T-helper 2 cell treated with Interferon-gamma antibody and Interleukin-4, amounts not matched to agents 5 μg/mL and 100 μg/mL, for 36 hours (primary cell): Measurements from ENCODE around the gene SLC16A6.
"Not testable (repeated sequence)": the region's sequence is repeated elsewhere in the genome, so short reads cannot be mapped to it uniquely, and the experiment has no call there.

ENCODE experiments used
- DNase-seq: peaks from one replicate; pipeline ENCODE4 v3.0.0; 2021; ENCODE audit warnings: low spot score
- H3K27ac Mint-ChIP-seq: one replicate; pipeline ENCODE4 v1.8.0; 2021; ENCODE audit warnings: mild to moderate bottlenecking, mixed read lengths
- H3K27me3 Mint-ChIP-seq: one replicate; pipeline ENCODE4 v1.8.0; 2021; ENCODE audit warnings: low read depth, mixed read lengths
- H3K36me3 Mint-ChIP-seq: one replicate; pipeline ENCODE4 v1.8.0; 2021; ENCODE audit warnings: low read depth, mixed read lengths
- H3K4me1 Mint-ChIP-seq: one replicate; pipeline ENCODE4 v1.8.0; 2021; ENCODE audit warnings: low read depth, mixed read lengths
- H3K4me3 Mint-ChIP-seq: one replicate; pipeline ENCODE4 v1.8.0; 2022; ENCODE audit warnings: mild to moderate bottlenecking, moderate library complexity, mixed read lengths
- H3K9me3 Mint-ChIP-seq: one replicate; pipeline ENCODE4 v1.8.0; 2021; ENCODE audit warnings: mixed read lengths

SLC16A6 gene, protein sequence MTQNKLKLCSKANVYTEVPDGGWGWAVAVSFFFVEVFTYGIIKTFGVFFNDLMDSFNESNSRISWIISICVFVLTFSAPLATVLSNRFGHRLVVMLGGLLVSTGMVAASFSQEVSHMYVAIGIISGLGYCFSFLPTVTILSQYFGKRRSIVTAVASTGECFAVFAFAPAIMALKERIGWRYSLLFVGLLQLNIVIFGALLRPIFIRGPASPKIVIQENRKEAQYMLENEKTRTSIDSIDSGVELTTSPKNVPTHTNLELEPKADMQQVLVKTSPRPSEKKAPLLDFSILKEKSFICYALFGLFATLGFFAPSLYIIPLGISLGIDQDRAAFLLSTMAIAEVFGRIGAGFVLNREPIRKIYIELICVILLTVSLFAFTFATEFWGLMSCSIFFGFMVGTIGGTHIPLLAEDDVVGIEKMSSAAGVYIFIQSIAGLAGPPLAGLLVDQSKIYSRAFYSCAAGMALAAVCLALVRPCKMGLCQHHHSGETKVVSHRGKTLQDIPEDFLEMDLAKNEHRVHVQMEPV

DNA sequence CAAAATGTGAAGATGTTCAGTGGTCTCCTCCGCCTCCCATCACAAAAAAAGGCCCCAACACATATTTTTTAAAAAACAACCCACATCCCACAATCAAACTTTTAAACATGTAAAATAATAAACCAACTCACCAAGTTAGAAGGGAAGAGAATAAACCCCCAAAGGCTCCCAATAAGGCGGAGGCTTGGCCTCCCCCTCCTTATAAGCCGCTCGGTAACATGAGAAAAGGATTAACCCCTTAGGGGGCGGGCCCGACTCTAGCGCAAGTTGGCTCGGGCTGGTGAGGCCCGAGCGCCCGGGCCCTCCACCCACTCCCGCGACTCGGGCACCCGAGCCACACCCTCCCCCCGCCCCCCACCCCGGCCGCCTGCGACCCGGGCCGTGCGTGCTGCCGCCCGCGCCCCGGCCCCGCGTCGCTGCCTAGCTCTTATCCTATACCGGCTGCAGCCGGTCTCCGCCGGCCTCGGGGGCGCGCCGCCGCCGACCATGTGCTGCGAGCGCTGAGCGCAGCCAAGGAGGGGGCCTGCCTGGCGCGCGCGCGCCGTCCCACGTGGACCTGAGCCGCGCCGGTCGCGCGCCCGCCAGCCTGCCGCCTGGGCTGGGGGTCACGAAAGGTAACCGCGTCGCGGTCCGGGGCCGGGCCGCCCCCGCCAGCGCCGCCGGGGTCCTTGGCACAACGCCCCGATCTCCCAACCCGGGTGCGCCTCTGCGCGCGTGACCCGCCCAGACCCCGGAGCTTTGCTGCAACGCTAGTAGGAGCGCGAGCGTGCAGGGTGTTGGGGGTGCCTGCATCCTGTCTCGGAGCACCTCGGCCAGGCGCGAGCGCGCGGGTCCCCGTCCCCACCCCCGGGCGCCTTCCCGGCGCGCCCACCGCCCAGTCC is at the start of gene SLC16A6, which contains the start of gene ARSG:
TSS of gene SLC16A6 (minus strand) at position 173 of the 881 bp plus-strand sequence. CDS start 12,807 bp downstream, outside the sequence.
TSS of gene ARSG (plus strand) at position 541 of the 881 bp plus-strand sequence. CDS start 15,999 bp downstream, outside the sequence.
- peak; percentile 79 for DNase-seq
- peaks cover 54% of the 10 kb centered on the region for H3K4me1 Mint-ChIP-seq

DNA sequence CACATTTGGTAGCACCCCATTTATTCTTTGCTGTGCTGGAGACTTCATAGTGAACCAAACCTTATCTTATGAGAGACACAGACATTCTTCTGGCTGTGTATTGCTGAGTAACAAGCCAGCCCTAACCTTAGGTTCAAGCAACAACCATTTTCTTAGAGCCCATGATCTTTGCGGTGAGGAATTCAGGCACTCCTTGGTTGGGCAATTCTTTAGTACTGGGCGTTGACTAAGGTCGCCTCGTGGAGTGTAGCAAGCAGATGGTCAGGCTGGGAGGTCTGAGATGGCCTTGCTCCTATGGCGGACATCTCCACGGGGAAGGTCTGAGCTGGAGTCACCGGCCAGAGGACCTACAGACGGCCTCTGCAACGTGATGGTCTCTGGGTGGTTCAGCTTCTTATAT is 43.5 kb upstream of the SLC16A6 start:
- no peak for DNase-seq
- Mint-ChIP-seq H3K27ac (no peak overlapping the region), H3K9me3 (peaks cover 21% of the 10 kb centered on the region), H3K27me3 (no peaks in the 10 kb centered on the region), H3K36me3 (peaks cover 14% of the 10 kb centered on the region), H3K4me3 (no peak overlapping the region), H3K4me1 (no peaks in the 10 kb centered on the region)

More for the DNA sequence above, at the start of gene SLC16A6, which contains the start of gene ARSG:
- Mint-ChIP-seq H3K4me3 (peak within 1 kb of the TSS; percentile 99), H3K27ac (peak within 1 kb of the TSS; percentile 99), H3K9me3 (no peaks in the 10 kb centered on the region), H3K27me3 (peaks cover 3% of the 10 kb centered on the region), H3K36me3 (peaks cover 10% of the 10 kb centered on the region)

DNA sequence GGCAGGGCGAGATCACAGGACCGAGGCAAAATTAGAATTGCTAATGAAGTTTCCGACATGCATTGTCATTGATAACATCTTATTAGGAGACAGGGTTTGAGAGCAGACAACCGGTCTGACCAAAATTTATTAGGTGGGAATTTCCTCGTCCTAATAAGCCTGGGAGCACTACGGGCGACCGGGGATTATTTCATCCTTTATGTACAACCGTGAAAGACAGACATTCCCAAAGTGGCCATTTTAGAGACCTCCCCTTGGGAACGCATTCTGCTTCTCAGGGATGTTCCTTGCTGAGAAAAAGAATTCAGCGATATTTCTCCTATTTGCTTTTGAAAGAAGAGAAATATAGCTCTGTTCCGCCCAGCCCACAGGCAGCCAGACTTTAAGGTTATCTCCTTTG is 41.0 kb upstream of the SLC16A6 start:
- H3K9me3 Mint-ChIP-seq, result peaks cover 21% of the 10 kb centered on the region
- not testable (repeated sequence) for H3K27ac Mint-ChIP-seq, H3K4me3 Mint-ChIP-seq, H3K27me3 Mint-ChIP-seq, H3K4me1 Mint-ChIP-seq, DNase-seq
- H3K36me3 Mint-ChIP-seq, result peaks cover 14% of the 10 kb centered on the region

DNA sequence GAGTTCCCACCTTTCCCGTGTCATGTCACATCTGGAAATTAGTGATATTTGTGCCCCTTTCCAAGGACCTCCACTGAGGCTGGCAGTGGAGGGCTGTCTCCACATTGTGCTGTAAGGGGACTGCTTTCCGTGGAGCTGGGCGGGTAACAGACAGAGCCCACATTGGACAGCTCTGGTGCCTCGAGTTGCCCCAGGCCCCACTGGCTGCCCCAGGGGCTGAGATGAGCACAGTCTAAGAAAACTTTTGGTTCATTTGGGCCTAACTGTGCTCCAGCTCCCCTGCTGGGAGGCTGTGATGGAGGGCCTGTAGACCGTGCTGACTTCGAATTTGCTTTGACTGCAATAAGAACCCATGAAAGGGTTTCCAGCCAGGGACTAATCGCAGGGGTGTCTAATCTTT is 38.4 kb upstream of the SLC16A6 start:
- no peak overlapping the region for H3K27ac Mint-ChIP-seq
- H3K27me3 Mint-ChIP-seq, result no peaks in the 10 kb centered on the region
- H3K9me3 Mint-ChIP-seq, result peaks cover 21% of the 10 kb centered on the region
- H3K4me3 Mint-ChIP-seq, result no peak overlapping the region
- peaks cover 14% of the 10 kb centered on the region for H3K36me3 Mint-ChIP-seq
- H3K4me1 Mint-ChIP-seq, result peaks cover 8% of the 10 kb centered on the region
- DNase-seq, result no peak

DNA sequence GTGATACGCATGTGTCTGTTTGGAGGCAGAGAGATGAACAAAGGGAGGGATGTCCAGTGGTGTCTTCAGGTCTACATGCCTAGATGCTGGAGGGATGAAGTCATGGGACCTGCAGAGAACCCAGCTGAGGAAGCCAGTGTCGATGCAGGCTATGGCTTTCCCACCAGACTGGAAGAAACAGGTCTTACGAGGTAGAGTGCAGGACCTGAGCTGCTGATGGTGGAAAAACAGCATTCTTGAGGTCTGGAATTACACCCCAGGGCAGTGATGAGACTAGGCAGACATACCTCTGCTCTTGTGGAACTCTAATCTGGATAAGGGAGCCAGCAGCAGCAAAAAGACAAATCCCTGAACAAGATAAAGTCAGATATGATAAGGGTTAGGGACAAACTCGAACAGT is 37.7 kb upstream of the SLC16A6 start:
- peaks cover 12% of the 10 kb centered on the region for H3K4me1 Mint-ChIP-seq
- peaks cover 14% of the 10 kb centered on the region for H3K36me3 Mint-ChIP-seq
- no peak overlapping the region for H3K27ac Mint-ChIP-seq
- H3K27me3 Mint-ChIP-seq, result no peaks in the 10 kb centered on the region
- DNase-seq, result no peak
- no peak overlapping the region for H3K4me3 Mint-ChIP-seq
- peaks cover 21% of the 10 kb centered on the region for H3K9me3 Mint-ChIP-seq

DNA sequence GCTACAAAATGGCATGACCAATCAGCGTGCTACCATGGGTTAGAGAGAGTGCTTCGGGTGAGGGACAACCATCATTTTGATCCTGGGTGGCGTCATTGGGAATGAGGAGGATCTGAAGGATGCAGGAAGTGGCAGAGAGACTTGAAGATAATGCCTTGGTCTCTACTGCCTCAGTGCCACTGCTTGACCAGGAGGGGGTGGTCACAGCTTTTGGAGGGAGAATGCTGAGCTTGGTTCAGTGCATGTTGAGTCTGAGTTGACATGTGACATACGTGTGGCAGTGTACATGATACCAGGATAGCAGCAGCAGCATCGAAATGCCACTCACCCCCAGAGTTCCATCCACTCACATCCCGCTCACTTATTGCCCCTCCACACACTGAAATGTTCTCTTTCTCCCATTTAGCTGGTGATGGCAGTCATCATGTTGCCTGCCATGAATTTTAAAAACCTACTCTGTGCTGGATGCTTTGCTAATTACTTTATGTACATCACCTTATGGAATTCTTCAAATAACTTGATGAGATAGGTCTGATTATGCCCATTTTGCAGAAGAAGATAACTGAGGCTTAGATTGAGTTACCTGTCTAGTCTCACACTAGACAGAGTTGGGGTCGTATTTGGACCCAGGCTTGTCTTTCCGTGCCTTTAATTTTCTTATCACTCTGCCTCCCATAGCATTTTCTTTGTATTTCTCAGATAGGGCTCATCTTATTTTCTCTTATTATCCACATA is 37.1 kb upstream of the SLC16A6 start:
- Mint-ChIP-seq H3K36me3 (peaks cover 13% of the 10 kb centered on the region), H3K4me1 (peaks cover 12% of the 10 kb centered on the region), H3K27ac (no peak overlapping the region), H3K27me3 (no peaks in the 10 kb centered on the region), H3K9me3 (peaks cover 21% of the 10 kb centered on the region), H3K4me3 (no peak overlapping the region)
- no peak for DNase-seq

DNA sequence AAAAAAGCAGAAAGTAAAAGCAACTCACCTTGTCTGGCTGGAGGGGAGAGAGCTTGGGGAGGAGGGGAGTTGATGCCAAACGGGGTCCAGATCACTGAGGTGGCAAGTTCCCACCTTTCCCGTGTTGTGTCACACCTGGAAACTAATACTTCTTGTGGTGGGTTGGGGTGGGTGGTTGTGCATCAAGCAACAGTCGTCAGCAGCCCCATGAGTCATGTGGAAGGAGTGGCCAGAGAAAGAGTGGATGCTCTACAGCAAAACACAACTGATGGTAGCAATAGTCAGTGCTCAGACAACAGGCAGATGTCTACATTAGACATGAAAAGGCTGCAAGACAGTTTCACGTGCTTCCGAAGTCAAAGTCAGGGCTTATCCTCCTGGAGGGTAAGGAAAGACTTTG is 35.8 kb upstream of the SLC16A6 start:
- no peak overlapping the region for H3K27ac Mint-ChIP-seq
- no peaks in the 10 kb centered on the region for H3K27me3 Mint-ChIP-seq
- peaks cover 12% of the 10 kb centered on the region for H3K4me1 Mint-ChIP-seq
- H3K4me3 Mint-ChIP-seq, result no peak overlapping the region
- peak; percentile 39 for DNase-seq
- peaks cover 9% of the 10 kb centered on the region for H3K9me3 Mint-ChIP-seq
- peaks cover 7% of the 10 kb centered on the region for H3K36me3 Mint-ChIP-seq

DNA sequence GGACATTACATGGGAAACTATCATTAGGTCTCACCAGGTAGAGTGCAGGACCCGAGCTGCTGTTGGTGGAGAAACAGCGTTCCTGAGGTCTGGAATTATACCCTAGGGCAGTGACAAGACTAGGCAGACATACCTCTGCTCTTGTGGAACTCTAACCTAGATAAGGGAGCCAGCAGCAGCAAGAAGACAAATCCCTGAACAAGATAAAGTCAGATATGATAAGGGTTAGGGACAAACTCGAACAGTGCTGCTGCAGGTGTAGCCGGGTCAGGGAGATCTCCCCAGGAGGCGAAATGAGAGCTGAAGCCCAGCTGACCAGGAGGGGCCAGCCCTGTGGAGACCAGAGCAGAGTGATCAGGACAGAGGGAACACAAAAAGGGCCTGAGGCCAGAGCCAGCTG is 35.0 kb upstream of the SLC16A6 start:
- no peaks in the 10 kb centered on the region for H3K27me3 Mint-ChIP-seq
- peaks cover 6% of the 10 kb centered on the region for H3K36me3 Mint-ChIP-seq
- H3K4me1 Mint-ChIP-seq, result peaks cover 12% of the 10 kb centered on the region
- DNase-seq, result no peak
- no peak overlapping the region for H3K27ac Mint-ChIP-seq
- H3K9me3 Mint-ChIP-seq, result peaks cover 6% of the 10 kb centered on the region
- no peak overlapping the region for H3K4me3 Mint-ChIP-seq

DNA sequence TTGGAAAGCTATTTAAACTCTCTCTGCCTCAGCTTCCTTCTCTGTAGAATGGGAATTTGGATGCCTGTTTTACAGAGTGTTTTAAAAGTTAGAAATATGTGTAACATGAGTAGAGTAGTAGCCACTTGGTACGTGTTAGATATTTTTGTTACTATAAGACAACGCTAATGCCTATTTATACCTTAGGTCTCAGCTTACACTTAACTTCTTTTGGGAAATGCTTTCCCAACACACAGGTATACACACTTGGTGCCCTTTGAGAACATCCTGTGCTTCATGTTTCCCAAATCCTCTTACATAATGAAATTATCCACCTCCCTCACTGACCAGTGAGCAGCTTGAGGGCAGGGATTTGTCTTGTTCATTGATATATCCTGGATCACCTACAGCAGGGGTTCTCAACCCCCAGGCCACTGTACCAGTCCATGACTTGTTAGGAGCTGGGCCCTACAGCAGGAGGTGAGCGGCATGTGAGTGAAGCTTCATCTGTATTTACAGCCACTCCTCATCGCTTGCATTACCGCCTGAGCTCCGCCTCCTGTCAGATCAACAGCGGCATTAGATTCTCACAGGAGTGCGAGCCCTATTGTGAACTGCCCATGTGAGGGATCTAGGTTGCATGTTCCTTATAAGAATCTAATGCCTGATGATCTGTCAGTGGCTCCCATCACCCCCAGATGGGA is 33.9 kb upstream of the SLC16A6 start:
- Mint-ChIP-seq H3K27ac (no peak overlapping the region), H3K27me3 (no peaks in the 10 kb centered on the region), H3K9me3 (no peaks in the 10 kb centered on the region), H3K4me3 (no peak overlapping the region), H3K4me1 (peaks cover 12% of the 10 kb centered on the region), H3K36me3 (no peaks in the 10 kb centered on the region)
- no peak for DNase-seq

DNA sequence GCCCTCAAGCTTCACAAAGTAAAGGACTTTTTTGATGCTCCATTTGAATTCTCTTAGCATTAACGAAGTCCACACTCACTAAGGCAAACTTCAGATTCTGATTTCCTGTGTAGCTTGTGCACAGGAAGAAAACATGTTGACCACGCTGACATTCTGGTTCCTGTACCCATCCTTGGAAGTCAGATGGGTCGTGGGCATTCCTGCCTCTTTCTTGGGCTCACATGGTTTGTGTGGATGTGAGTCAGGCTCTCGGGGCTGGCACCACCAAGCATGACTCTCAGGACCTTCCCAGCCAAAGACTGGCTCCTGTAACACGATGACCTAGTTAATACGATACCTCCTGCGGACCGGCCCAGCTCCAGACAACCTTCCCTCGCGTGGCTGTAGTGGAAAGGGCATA is 33.2 kb upstream of the SLC16A6 start:
- no peak for DNase-seq
- peaks cover 12% of the 10 kb centered on the region for H3K4me1 Mint-ChIP-seq
- peak overlapping the region; percentile 19 for H3K27ac Mint-ChIP-seq
- no peaks in the 10 kb centered on the region for H3K27me3 Mint-ChIP-seq
- no peaks in the 10 kb centered on the region for H3K9me3 Mint-ChIP-seq
- H3K36me3 Mint-ChIP-seq, result no peaks in the 10 kb centered on the region
- H3K4me3 Mint-ChIP-seq, result no peak overlapping the region

DNA sequence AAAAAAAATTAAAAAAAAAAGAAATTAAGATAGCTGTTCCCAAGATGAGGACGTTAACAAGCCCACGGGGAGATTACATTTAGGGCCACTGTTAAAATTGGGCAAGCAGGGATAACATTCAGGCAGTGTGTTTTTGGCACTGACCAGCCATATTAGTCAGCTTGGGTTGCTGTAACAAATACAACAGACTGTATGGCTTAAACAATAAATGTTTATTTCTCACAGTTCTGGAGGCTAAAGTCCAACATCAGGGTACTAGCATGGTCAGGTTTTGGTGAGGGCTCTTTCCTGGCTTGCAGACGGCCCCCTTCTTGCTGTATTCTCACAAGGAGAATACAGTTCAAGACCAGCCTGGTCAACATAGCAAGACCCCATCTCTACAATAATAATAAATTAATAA is 31.7 kb upstream of the SLC16A6 start:
- Mint-ChIP-seq H3K27ac (no peak overlapping the region), H3K36me3 (no peaks in the 10 kb centered on the region), H3K4me3 (no peak overlapping the region), H3K4me1 (peaks cover 12% of the 10 kb centered on the region), H3K9me3 (no peaks in the 10 kb centered on the region), H3K27me3 (no peaks in the 10 kb centered on the region)
- no peak for DNase-seq

DNA sequence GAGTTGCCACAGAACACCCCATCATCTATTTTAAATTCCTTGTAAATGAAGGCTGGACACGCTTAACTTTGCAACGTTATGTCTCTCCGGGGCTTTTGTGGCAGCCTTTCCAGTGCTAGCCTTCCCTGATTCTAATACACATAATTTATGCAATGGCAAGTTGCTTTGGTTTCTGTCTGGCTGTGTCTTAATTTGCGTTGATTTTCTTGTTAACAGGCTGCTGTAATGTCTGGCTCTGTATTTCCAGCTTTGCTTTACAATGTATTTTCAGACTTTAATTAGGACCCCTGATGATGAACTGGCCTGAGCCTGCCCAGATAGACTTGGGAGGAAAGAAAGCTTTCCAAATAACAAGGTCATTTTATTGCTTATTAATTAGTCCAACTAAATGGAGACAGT is 30.6 kb upstream of the SLC16A6 start:
- Mint-ChIP-seq H3K36me3 (no peaks in the 10 kb centered on the region), H3K4me1 (peaks cover 11% of the 10 kb centered on the region), H3K27ac (no peak overlapping the region), H3K27me3 (no peaks in the 10 kb centered on the region), H3K9me3 (no peaks in the 10 kb centered on the region), H3K4me3 (no peak overlapping the region)
- no peak for DNase-seq

DNA sequence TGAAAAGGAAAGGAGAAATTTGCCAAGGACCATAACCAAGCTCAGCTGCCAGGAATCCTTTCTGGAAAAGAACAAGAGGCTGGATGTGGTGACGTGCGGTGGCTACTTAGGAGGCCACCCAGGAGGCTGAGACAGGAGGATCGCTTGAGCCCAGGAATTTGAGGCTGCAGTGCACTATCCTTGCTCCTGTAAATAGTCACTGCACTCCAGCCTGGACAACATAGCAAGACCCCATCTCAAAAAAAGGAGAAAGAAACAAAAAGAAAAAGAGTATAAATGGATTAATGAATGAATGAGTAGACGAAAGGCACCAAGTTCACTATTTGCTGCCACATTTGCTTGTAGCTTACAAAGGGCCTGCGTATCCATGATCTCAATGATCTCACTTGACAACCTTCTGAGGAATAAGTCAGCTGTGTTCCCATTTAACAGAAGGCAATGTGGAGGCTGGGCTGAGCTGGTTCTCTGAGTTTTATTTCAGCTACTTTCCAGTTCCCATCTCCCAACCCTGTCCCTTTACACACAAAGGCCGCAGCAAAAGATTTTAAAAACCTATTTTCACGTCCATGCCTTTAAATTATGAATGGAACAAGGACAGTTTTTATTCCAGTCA is 30.1 kb upstream of the SLC16A6 start:
- H3K36me3 Mint-ChIP-seq, result no peaks in the 10 kb centered on the region
- DNase-seq, result no peak
- H3K9me3 Mint-ChIP-seq, result no peaks in the 10 kb centered on the region
- no peaks in the 10 kb centered on the region for H3K27me3 Mint-ChIP-seq
- H3K4me3 Mint-ChIP-seq, result no peak overlapping the region
- no peak overlapping the region for H3K27ac Mint-ChIP-seq
- peaks cover 11% of the 10 kb centered on the region for H3K4me1 Mint-ChIP-seq
